Activated CD8-positive, alpha-beta T cell treated with anti-CD3 and anti-CD28 coated beads, Interleukin-2, amount 10 ng/mL, durations not matched to agents 7 days and 5 days (primary cell): ENCODE measurements around the gene ISLR. TPM values are rescaled to one million over a fixed set of nuclear protein-coding genes. Genes with fewer than 3 reads are reported as not detected.
A peak's percentile ranks its signal among the peaks of the same experiment; 100 is the strongest.

Experiments used
- ATAC-seq: fragments of 150-1000 bp; cut with Tn5 transposase; one replicate; pipeline ENCODE4 v1.10.0; 2021; ENCODE audit warnings: moderate library complexity
- CTCF ChIA-PET: fragments of 350-600 bp; sonication (Branson Sonifier 250); formaldehyde crosslinking; loops from one replicate; lab custom pipeline; 2021; ENCODE audit warnings: antibody characterized with exemption; lab: Charles Lee
- POLR2A ChIA-PET: fragments of 350-600 bp; sonication (Branson Sonifier 250); formaldehyde crosslinking; loops from one replicate; lab custom pipeline; 2021; ENCODE audit warnings: antibody characterized with exemption; lab: Charles Lee
- DNase-seq: peaks from one replicate; pipeline ENCODE4 v3.0.0-alpha.2; 2020
- H3K27ac Mint-ChIP-seq: one replicate; pipeline ENCODE4 v1.8.0; 2021; ENCODE audit warnings: mild to moderate bottlenecking, mixed read lengths
- H3K27me3 Mint-ChIP-seq: one replicate; pipeline ENCODE4 v1.8.0; 2021; ENCODE audit warnings: low read depth, mixed read lengths
- H3K36me3 Mint-ChIP-seq: one replicate; pipeline ENCODE4 v1.8.0; 2021; ENCODE audit warnings: low read depth, mixed read lengths
- H3K4me1 Mint-ChIP-seq: one replicate; pipeline ENCODE4 v1.8.0; 2021; ENCODE audit warnings: low read depth, mixed read lengths
- H3K4me3 Mint-ChIP-seq: one replicate; pipeline ENCODE4 v1.8.0; 2021; ENCODE audit warnings: mild to moderate bottlenecking, mixed read lengths
- H3K9me3 Mint-ChIP-seq: one replicate; pipeline ENCODE4 v1.8.0; 2022; ENCODE audit warnings: mixed read lengths; ENCODE audit not compliant: insufficient read depth
- total RNA-seq, 2 experiments: library from RNA; stranded (reverse); gene quantifications; one replicate each; pipeline ENCODE4 v1.2.3, GENCODE V29; 2021

Gene ISLR
- total RNA-seq, 2 experiments from 2014 or later, result not detected

GRCh38 chr15:74203914-74204431, 30.5 kb downstream of the ISLR start:
- CTCF ChIA-PET, result no interaction called here
- H3K27me3 Mint-ChIP-seq, result peaks cover 12% of the 10 kb centered on the region
- ATAC-seq (no peak), DNase-seq (no peak)
- POLR2A ChIA-PET, result no interaction called here
- H3K9me3 Mint-ChIP-seq, result no peaks in the 10 kb centered on the region
- no peaks in the 10 kb centered on the region for H3K36me3 Mint-ChIP-seq
- no peak overlapping the region for H3K27ac Mint-ChIP-seq
- no peak overlapping the region for H3K4me3 Mint-ChIP-seq
- peaks cover 9% of the 10 kb centered on the region for H3K4me1 Mint-ChIP-seq

- Mint-ChIP-seq H3K36me3 (no peaks in the 10 kb centered on the region), H3K4me1 (peaks cover 9% of the 10 kb centered on the region), H3K27ac (no peak overlapping the region), H3K9me3 (no peaks in the 10 kb centered on the region), H3K4me3 (no peak overlapping the region), H3K27me3 (peaks cover 12% of the 10 kb centered on the region)
- ChIA-PET POLR2A (no interaction called here), CTCF (no interaction called here)
- no peak for DNase-seq
- ATAC-seq, result no peak
Measured at GRCh38 chr15:74205582-74205947, 32.1 kb downstream of the ISLR start.

- H3K27ac Mint-ChIP-seq, result no peak overlapping the region
- ChIA-PET CTCF (no interaction called here), POLR2A (no interaction called here)
- H3K4me3 Mint-ChIP-seq, result no peak overlapping the region
- no peaks in the 10 kb centered on the region for H3K36me3 Mint-ChIP-seq
- peaks cover 9% of the 10 kb centered on the region for H3K4me1 Mint-ChIP-seq
- ATAC-seq, result no peak
- H3K27me3 Mint-ChIP-seq, result peaks cover 15% of the 10 kb centered on the region
- H3K9me3 Mint-ChIP-seq, result no peaks in the 10 kb centered on the region
- no peak for DNase-seq
Measured at GRCh38 chr15:74206801-74207281, 33.3 kb downstream of the ISLR start.

GRCh38 chr15:74207652-74208440, 34.3 kb downstream of the ISLR start:
- Mint-ChIP-seq H3K4me1 (peaks cover 8% of the 10 kb centered on the region), H3K36me3 (no peaks in the 10 kb centered on the region), H3K27ac (no peak overlapping the region), H3K27me3 (peaks cover 15% of the 10 kb centered on the region), H3K4me3 (no peak overlapping the region), H3K9me3 (no peaks in the 10 kb centered on the region)
- POLR2A ChIA-PET, result no interaction called here
- no peak for ATAC-seq
- no peak for DNase-seq
- CTCF ChIA-PET, result no interaction called here

GRCh38 chr15:74208496-74208895, 35.0 kb downstream of the ISLR start:
- ATAC-seq (no peak), DNase-seq (no peak)
- Mint-ChIP-seq H3K36me3 (no peaks in the 10 kb centered on the region), H3K9me3 (no peaks in the 10 kb centered on the region), H3K27me3 (peaks cover 13% of the 10 kb centered on the region), H3K4me3 (no peak overlapping the region), H3K4me1 (peaks cover 6% of the 10 kb centered on the region), H3K27ac (peak overlapping the region; percentile 10)
- ChIA-PET CTCF (no interaction called here), POLR2A (no interaction called here)

- peaks cover 10% of the 10 kb centered on the region for H3K27me3 Mint-ChIP-seq
- POLR2A ChIA-PET, result no interaction called here
- no peak overlapping the region for H3K4me3 Mint-ChIP-seq
- no peaks in the 10 kb centered on the region for H3K9me3 Mint-ChIP-seq
- no peak for ATAC-seq
- CTCF ChIA-PET, result no interaction called here
- H3K36me3 Mint-ChIP-seq, result no peaks in the 10 kb centered on the region
- H3K27ac Mint-ChIP-seq, result no peak overlapping the region
- no peak for DNase-seq
- peaks cover 6% of the 10 kb centered on the region for H3K4me1 Mint-ChIP-seq
Measured at GRCh38 chr15:74208901-74209559, 35.5 kb downstream of the ISLR start.

- CTCF ChIA-PET, result no interaction called here
- Mint-ChIP-seq H3K27ac (no peak overlapping the region), H3K36me3 (no peaks in the 10 kb centered on the region), H3K27me3 (peaks cover 10% of the 10 kb centered on the region), H3K4me1 (peaks cover 6% of the 10 kb centered on the region), H3K9me3 (no peaks in the 10 kb centered on the region), H3K4me3 (no peak overlapping the region)
- no peak for DNase-seq
- POLR2A ChIA-PET, result no interaction called here
- ATAC-seq, result no peak
Measured at GRCh38 chr15:74209560-74209958, 36.0 kb downstream of the ISLR start.

- H3K36me3 Mint-ChIP-seq, result no peaks in the 10 kb centered on the region
- H3K27me3 Mint-ChIP-seq, result peaks cover 14% of the 10 kb centered on the region
- no peak overlapping the region for H3K27ac Mint-ChIP-seq
- ChIA-PET POLR2A (no interaction called here), CTCF (no interaction called here)
- DNase-seq, result no peak
- H3K9me3 Mint-ChIP-seq, result no peaks in the 10 kb centered on the region
- H3K4me3 Mint-ChIP-seq, result no peak overlapping the region
- peaks cover 2% of the 10 kb centered on the region for H3K4me1 Mint-ChIP-seq
- no peak for ATAC-seq
Measured at GRCh38 chr15:74209997-74210671, 36.6 kb downstream of the ISLR start.

GRCh38 chr15:74210729-74211128, 37.2 kb downstream of the ISLR start:
- Mint-ChIP-seq H3K4me1 (no peaks in the 10 kb centered on the region), H3K9me3 (no peaks in the 10 kb centered on the region), H3K4me3 (no peak overlapping the region), H3K36me3 (no peaks in the 10 kb centered on the region), H3K27me3 (peaks cover 16% of the 10 kb centered on the region), H3K27ac (no peak overlapping the region)
- DNase-seq (no peak), ATAC-seq (no peak)
- POLR2A ChIA-PET, result no interaction called here
- CTCF ChIA-PET, result no interaction called here

- ChIA-PET CTCF (no interaction called here), POLR2A (no interaction called here)
- Mint-ChIP-seq H3K4me3 (no peak overlapping the region), H3K27ac (no peak overlapping the region), H3K27me3 (peaks cover 16% of the 10 kb centered on the region), H3K4me1 (no peaks in the 10 kb centered on the region), H3K9me3 (no peaks in the 10 kb centered on the region), H3K36me3 (no peaks in the 10 kb centered on the region)
- ATAC-seq (no peak), DNase-seq (no peak)
Measured at GRCh38 chr15:74211656-74212055, 38.1 kb downstream of the ISLR start.

GRCh38 chr15:74212494-74212893, 39.0 kb downstream of the ISLR start:
- DNase-seq, result no peak
- POLR2A ChIA-PET, result no interaction called here
- Mint-ChIP-seq H3K27me3 (peaks cover 16% of the 10 kb centered on the region), H3K9me3 (no peaks in the 10 kb centered on the region), H3K4me1 (no peaks in the 10 kb centered on the region), H3K4me3 (no peak overlapping the region), H3K36me3 (no peaks in the 10 kb centered on the region), H3K27ac (no peak overlapping the region)
- CTCF ChIA-PET, result no interaction called here
- ATAC-seq, result no peak

- ChIA-PET POLR2A (no interaction called here), CTCF (no interaction called here)
- H3K4me1 Mint-ChIP-seq, result no peaks in the 10 kb centered on the region
- H3K4me3 Mint-ChIP-seq, result no peak overlapping the region
- DNase-seq, result no peak
- H3K27ac Mint-ChIP-seq, result no peak overlapping the region
- peaks cover 8% of the 10 kb centered on the region for H3K27me3 Mint-ChIP-seq
- no peaks in the 10 kb centered on the region for H3K9me3 Mint-ChIP-seq
- no peaks in the 10 kb centered on the region for H3K36me3 Mint-ChIP-seq
- no peak for ATAC-seq
Measured at GRCh38 chr15:74213858-74214284, 40.4 kb downstream of the ISLR start.
